ENCODE results near the gene CASP7. TPM values are rescaled to one million over a fixed set of nuclear protein-coding genes. Genes with fewer than 3 reads are reported as not detected.
A peak's percentile ranks its signal among the peaks of the same experiment; 100 is the strongest.

Gene CASP7
- total RNA-seq, 2 experiments from 2014 or later = 14.8 to 16.5 TPM

DNA sequence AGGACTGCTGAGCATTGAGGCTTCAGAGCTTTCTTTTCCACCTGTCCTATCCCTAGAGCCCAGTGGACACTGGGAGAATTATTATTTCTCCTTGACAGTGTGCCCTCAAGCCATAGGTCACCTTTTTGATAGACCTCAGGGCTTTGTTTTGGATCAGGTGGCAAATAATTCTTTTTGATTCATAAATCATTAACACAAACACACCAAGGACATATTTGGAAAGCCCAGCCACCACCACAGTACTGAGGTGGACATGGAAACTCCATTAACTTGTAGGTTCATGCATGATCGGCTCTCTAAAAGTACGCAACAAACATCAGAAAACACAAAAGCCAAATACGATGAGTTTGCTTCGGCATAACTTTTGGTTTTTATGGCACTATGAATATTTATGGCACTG is 53.9 kb downstream of the CASP7 start:
- H3K79me2 ChIP-seq (ENCODE audit: insufficient read depth, low read depth, low read length) = no peaks in the 10 kb centered on the region
- no peak overlapping the region for H2AFZ ChIP-seq (ENCODE audit: low read length)
- no peaks in the 10 kb centered on the region for H3K9me2 ChIP-seq (ENCODE audit: insufficient read depth, low read length)
- intact Hi-C loops (cut with micrococcal nuclease; ENCODE audit: unreplicated experiment) = no loop called here
- no peaks in the 10 kb centered on the region for H3K9me3 ChIP-seq (ENCODE audit: low read length)
- no TSS peak for BruUV-seq (replicated peaks)
- peaks cover 19% of the 10 kb centered on the region for H3K36me3 ChIP-seq (ENCODE audit: insufficient read depth, low read length)
- H4K20me1 ChIP-seq (ENCODE audit: insufficient read depth, low read length) = no peaks in the 10 kb centered on the region
- TF ChIP-seq EZH2phosphoT487 (IDR thresholded peaks at IDR 0.05; ENCODE audit: borderline replicate concordance, low read depth, low read length) = no peak
- TF ChIP-seq CTCF (conservative IDR thresholded peaks at IDR 0.05; ENCODE audit: low read length) = no peak
- POLR2A ChIA-PET = interaction anchor here (0.7 to 1.0 kb wide), 4 partner anchors 34 to 489 kb away, joined by 3 to 4 read pairs (median 3); no protein-coding TSS in a partner anchor
- H3K4me3 ChIP-seq (ENCODE audit: low read depth, low read length, poor library complexity, severe bottlenecking) = no peak overlapping the region
- CTCF ChIA-PET (ENCODE audit: unreplicated experiment) = no interaction called here
- H3K4me2 ChIP-seq (ENCODE audit: low read length) = no peak overlapping the region
- no peak overlapping the region for H3K27ac ChIP-seq (ENCODE audit: low read depth, low read length, poor library complexity, severe bottlenecking)
- H3K4me1 ChIP-seq (ENCODE audit: insufficient read depth, low read length, poor library complexity, severe bottlenecking) = no peaks in the 10 kb centered on the region
- DNase-seq (ENCODE audit: low spot score) = no peak

- POLR2A ChIA-PET = no interaction called here
- no peaks in the 10 kb centered on the region for H3K4me1 ChIP-seq (ENCODE audit: insufficient read depth, low read length, poor library complexity, severe bottlenecking)
- BruUV-seq (replicated peaks) = no TSS peak
Observed at GRCh38 chr10:113735913-113736312, 56.2 kb downstream of the CASP7 start.

More at GRCh38 chr10:113735913-113736312, 56.2 kb downstream of the CASP7 start:
- Histone ChIP-seq H2AFZ (ENCODE audit: low read length) (no peak overlapping the region), H3K4me2 (ENCODE audit: low read length) (no peak overlapping the region), H3K9me2 (ENCODE audit: insufficient read depth, low read length) (no peaks in the 10 kb centered on the region), H4K20me1 (ENCODE audit: insufficient read depth, low read length) (no peaks in the 10 kb centered on the region), H3K27ac (ENCODE audit: low read depth, low read length, poor library complexity, severe bottlenecking) (no peak overlapping the region), H3K36me3 (ENCODE audit: insufficient read depth, low read length) (no peaks in the 10 kb centered on the region), H3K9me3 (ENCODE audit: low read length) (no peaks in the 10 kb centered on the region), H3K4me3 (ENCODE audit: low read depth, low read length, poor library complexity, severe bottlenecking) (no peak overlapping the region), H3K79me2 (ENCODE audit: insufficient read depth, low read depth, low read length) (no peaks in the 10 kb centered on the region)
- no peak for TF ChIP-seq EZH2phosphoT487 (IDR thresholded peaks at IDR 0.05; ENCODE audit: borderline replicate concordance, low read depth, low read length)
- 0 out of 2 replicates have a peak, but pooled peaks have one; percentile 13 for TF ChIP-seq CTCF (conservative IDR thresholded peaks at IDR 0.05; ENCODE audit: low read length)
- DNase-seq (ENCODE audit: low spot score) = peak; percentile 19
- intact Hi-C loops (cut with micrococcal nuclease; ENCODE audit: unreplicated experiment) = no loop called here
- CTCF ChIA-PET (ENCODE audit: unreplicated experiment) = interaction anchor here (0.6 kb wide), 1 partner anchor 125 kb away, joined by 3 read pairs; no protein-coding TSS in a partner anchor
